ENCODE results near the gene MAGEB4.
"Not testable (repeated sequence)": the region's sequence is repeated elsewhere in the genome, so short reads cannot be mapped to it uniquely, and the experiment has no call there.

Gene MAGEB4

GRCh38 chrX:30241724-30242415 lies at the start of gene MAGEB4:
TSS of gene MAGEB4 (plus strand) at chrX:30242000. CDS start at chrX:30242136, 136 bp downstream.
- DNase-seq (ENCODE audit: low read depth in 3 of 3, low spot score in 1 of 3), result no peak

- DNase-seq (ENCODE audit: low read depth in 3 of 3, low spot score in 1 of 3), result not testable (repeated sequence)
Observed at GRCh38 chrX:30193910-30194309, 47.9 kb upstream of the MAGEB4 start.

GRCh38 chrX:30196322-30196721 lies 45.5 kb upstream of the MAGEB4 start:
- DNase-seq (ENCODE audit: low read depth in 3 of 3, low spot score in 1 of 3), result no peak

- DNase-seq (ENCODE audit: low read depth in 3 of 3, low spot score in 1 of 3), result no peak
Observed at GRCh38 chrX:30212172-30212571, 29.6 kb upstream of the MAGEB4 start.

GRCh38 chrX:30215357-30215843 lies 26.4 kb upstream of the MAGEB4 start, which contains the start of gene MAGEB2:
TSS of gene MAGEB2 (plus strand) at chrX:30215563. CDS start at chrX:30218581, 3,018 bp downstream.
- DNase-seq (ENCODE audit: low read depth in 3 of 3, low spot score in 1 of 3), result no peak

- DNase-seq (ENCODE audit: low read depth in 3 of 3, low spot score in 1 of 3), result no peak
Observed at GRCh38 chrX:30217465-30217864, 24.3 kb upstream of the MAGEB4 start.

- no peak for DNase-seq (ENCODE audit: low read depth in 3 of 3, low spot score in 1 of 3)
Observed at GRCh38 chrX:30219372-30219771, 22.4 kb upstream of the MAGEB4 start.

GRCh38 chrX:30220661-30221060 lies 21.1 kb upstream of the MAGEB4 start:
- no peak for DNase-seq (ENCODE audit: low read depth in 3 of 3, low spot score in 1 of 3)

GRCh38 chrX:30224536-30224935 lies 17.3 kb upstream of the MAGEB4 start:
- DNase-seq (ENCODE audit: low read depth in 3 of 3, low spot score in 1 of 3), result no peak

GRCh38 chrX:30228526-30228925 lies 13.3 kb upstream of the MAGEB4 start:
- DNase-seq (ENCODE audit: low read depth in 3 of 3, low spot score in 1 of 3), result no peak

GRCh38 chrX:30230395-30230794 lies 11.4 kb upstream of the MAGEB4 start, which contains the start of gene MAGEB3:
TSS of gene MAGEB3 (plus strand) at chrX:30230657. CDS start at chrX:30235925, 5,268 bp downstream.
- no peak for DNase-seq (ENCODE audit: low read depth in 3 of 3, low spot score in 1 of 3)

GRCh38 chrX:30246769-30247489 lies 5.1 kb downstream of the MAGEB4 start, which contains the start of gene MAGEB1:
TSS of gene MAGEB1 (plus strand) at chrX:30247146. CDS start at chrX:30250494, 3,348 bp downstream.
- no peak for DNase-seq (ENCODE audit: low read depth in 3 of 3, low spot score in 1 of 3)

- DNase-seq (ENCODE audit: low read depth in 3 of 3, low spot score in 1 of 3), result no peak
Observed at GRCh38 chrX:30248854-30249253, 7.1 kb downstream of the MAGEB4 start.

- DNase-seq (ENCODE audit: low read depth in 3 of 3, low spot score in 1 of 3), result no peak
Observed at GRCh38 chrX:30253257-30253656, 11.5 kb downstream of the MAGEB4 start.

GRCh38 chrX:30259927-30260326 lies 18.1 kb downstream of the MAGEB4 start:
- no peak for DNase-seq (ENCODE audit: low read depth in 3 of 3, low spot score in 1 of 3)

- DNase-seq (ENCODE audit: low read depth in 3 of 3, low spot score in 1 of 3), result no peak
Observed at GRCh38 chrX:30261012-30261411, 19.2 kb downstream of the MAGEB4 start.

GRCh38 chrX:30262763-30263162 lies 21.0 kb downstream of the MAGEB4 start:
- DNase-seq (ENCODE audit: low read depth in 3 of 3, low spot score in 1 of 3), result no peak

- DNase-seq (ENCODE audit: low read depth in 3 of 3, low spot score in 1 of 3), result no peak
Observed at GRCh38 chrX:30270639-30271038, 28.8 kb downstream of the MAGEB4 start.

- DNase-seq (ENCODE audit: low read depth in 3 of 3, low spot score in 1 of 3), result no peak
Observed at GRCh38 chrX:30275498-30275897, 33.7 kb downstream of the MAGEB4 start.

GRCh38 chrX:30278365-30278764 lies 36.6 kb downstream of the MAGEB4 start:
- no peak for DNase-seq (ENCODE audit: low read depth in 3 of 3, low spot score in 1 of 3)

- no peak for DNase-seq (ENCODE audit: low read depth in 3 of 3, low spot score in 1 of 3)
Observed at GRCh38 chrX:30280428-30280827, 38.6 kb downstream of the MAGEB4 start.

GRCh38 chrX:30282527-30282926 lies 40.7 kb downstream of the MAGEB4 start:
- DNase-seq (ENCODE audit: low read depth in 3 of 3, low spot score in 1 of 3), result no peak
